Esophagus muscularis mucosa (tissue), 4 donors: Measurements from ENCODE around the gene ZBTB8OS. TPM values are rescaled to one million over a fixed set of nuclear protein-coding genes. Genes with fewer than 3 reads are reported as not detected.
"Not testable (repeated sequence)": the region's sequence is repeated elsewhere in the genome, so short reads cannot be mapped to it uniquely, and the experiment has no call there.

Experiments
- DNase-seq: peaks from one replicate; pipeline ENCODE4 v3.0.0-alpha.2; 2017; ENCODE audit errors: extremely low spot score
- H3K27ac ChIP-seq, 4 donors: fragments of 200-600 bp; sonication (generic); replicated peaks in 1 of 4; 1 replicate in 3 of 4; 2 replicates in 1 of 4; pipeline ENCODE4 v1.5.1; 2016 to 2019; ENCODE audit warnings: mild to moderate bottlenecking in 1 of 4
- H3K27me3 ChIP-seq, 4 donors: fragments of 200-600 bp; sonication (generic); one replicate each; pipeline versions ENCODE4 v1.5.1 to v1.6.0; 2016 to 2019
- H3K36me3 ChIP-seq, 4 donors: fragments of 200-600 bp; sonication (generic); one replicate each; pipeline ENCODE4 v1.5.1; 2016 to 2019
- H3K4me1 ChIP-seq, 4 donors: fragments of 200-600 bp; sonication (generic); one replicate each; pipeline ENCODE4 v1.5.1; 2016 to 2019
- H3K4me3 ChIP-seq, 4 donors: fragments of 200-600 bp; sonication (generic); 1 replicate in 2 of 4; 2 replicates in 2 of 4; pipeline ENCODE4 v1.5.1; 2016 to 2019; ENCODE audit warnings: mild to moderate bottlenecking in 4 of 4, moderate library complexity in 1 of 4
- H3K9me3 ChIP-seq, 4 donors: fragments of 200-600 bp; sonication (generic); 1 replicate in 3 of 4; 2 replicates in 1 of 4; pipeline ENCODE4 v1.5.1; 2016 to 2019
- EP300 ChIP-seq: sonication (generic); formaldehyde crosslinking; IDR thresholded peaks from one replicate; pipeline ENCODE4 v1.6.1; 2017; ENCODE audit warnings: antibody characterized with exemption
- POLR2A ChIP-seq: fragments of 450-650 bp; IDR thresholded peaks from one replicate; pipeline ENCODE4 v1.6.1; 2017; ENCODE audit warnings: antibody characterized with exemption, moderate library complexity, mild to moderate bottlenecking, low read depth
- POLR2AphosphoS5 ChIP-seq, 2 donors: sonication (generic); formaldehyde crosslinking; IDR thresholded peaks; one replicate each; pipeline ENCODE4 v1.6.1; 2017; ENCODE audit warnings: antibody characterized with exemption in 2 of 2
- WGBS: methylation state at CpG from one replicate; pipeline ENCODE4 v1.1.5; 2018; 5-methylcytosine and 5-hydroxymethylcytosine counted together
- intact Hi-C: fragments of 100-400 bp; cut with DNase I; formaldehyde crosslinking; loops from one replicate; pipeline ENCODE4 v1.15.1; 2023
- total RNA-seq, 4 donors: library from RNA; depleted of rRNA; stranded (reverse); fragments of >200 nt; gene quantifications; one replicate each; pipeline versions ENCODE4 v1.1.0 to v1.2.1, GENCODE V29; 2016
- TF ChIP-seq, protein P1 (sequence below), 3 experiments: fragments of 200-600 bp in 2 of 3; fragments of 450-650 bp in 1 of 3; sonication (generic) in 2 of 3; IDR thresholded peaks; one replicate each; pipeline ENCODE4 v1.5.1; 2017 to 2019; ENCODE audit warnings: antibody characterized with exemption in 3 of 3, mild to moderate bottlenecking in 2 of 3, moderate library complexity in 1 of 3

Gene ZBTB8OS
- total RNA-seq, 4 donors from 2014 or later, result 19.6 to 31.1 (median 25.8) TPM

DNA sequence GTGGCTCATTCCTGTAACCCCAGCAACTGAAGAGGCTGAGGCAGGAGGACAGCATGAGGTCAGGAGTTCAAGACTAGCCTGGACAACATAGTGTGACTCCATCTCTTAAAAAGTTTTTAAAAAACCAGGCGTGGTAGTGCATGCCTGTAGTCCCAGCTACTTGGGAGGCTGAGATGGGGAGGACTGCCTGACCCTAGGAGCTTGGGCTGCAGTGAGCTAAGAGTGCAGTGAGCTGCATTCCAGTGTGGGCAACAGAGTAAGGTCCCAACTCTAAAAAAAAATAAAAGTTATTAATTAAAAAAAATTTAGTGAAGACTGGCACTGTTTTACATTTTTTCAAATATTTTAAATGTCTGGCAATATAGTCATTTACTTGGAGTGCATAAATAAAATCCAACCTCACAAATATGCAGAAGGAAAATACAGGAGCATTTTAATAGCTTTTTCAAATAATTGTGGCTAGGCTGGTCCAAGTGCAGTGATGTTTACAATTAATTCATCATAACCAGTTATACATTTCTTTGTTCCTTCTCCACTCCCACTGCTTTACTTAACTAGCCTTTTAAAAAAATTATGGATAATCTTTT lies 10.8 kb downstream of the ZBTB8OS start:
- intact Hi-C loops, result no loop called here
- DNase-seq, result no peak
- no peak for TF ChIP-seq POLR2A
- TF ChIP-seq, protein P1, sequence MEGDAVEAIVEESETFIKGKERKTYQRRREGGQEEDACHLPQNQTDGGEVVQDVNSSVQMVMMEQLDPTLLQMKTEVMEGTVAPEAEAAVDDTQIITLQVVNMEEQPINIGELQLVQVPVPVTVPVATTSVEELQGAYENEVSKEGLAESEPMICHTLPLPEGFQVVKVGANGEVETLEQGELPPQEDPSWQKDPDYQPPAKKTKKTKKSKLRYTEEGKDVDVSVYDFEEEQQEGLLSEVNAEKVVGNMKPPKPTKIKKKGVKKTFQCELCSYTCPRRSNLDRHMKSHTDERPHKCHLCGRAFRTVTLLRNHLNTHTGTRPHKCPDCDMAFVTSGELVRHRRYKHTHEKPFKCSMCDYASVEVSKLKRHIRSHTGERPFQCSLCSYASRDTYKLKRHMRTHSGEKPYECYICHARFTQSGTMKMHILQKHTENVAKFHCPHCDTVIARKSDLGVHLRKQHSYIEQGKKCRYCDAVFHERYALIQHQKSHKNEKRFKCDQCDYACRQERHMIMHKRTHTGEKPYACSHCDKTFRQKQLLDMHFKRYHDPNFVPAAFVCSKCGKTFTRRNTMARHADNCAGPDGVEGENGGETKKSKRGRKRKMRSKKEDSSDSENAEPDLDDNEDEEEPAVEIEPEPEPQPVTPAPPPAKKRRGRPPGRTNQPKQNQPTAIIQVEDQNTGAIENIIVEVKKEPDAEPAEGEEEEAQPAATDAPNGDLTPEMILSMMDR (IDR thresholded peaks at IDR 0.05), result no peak
- no peak for TF ChIP-seq EP300
- TF ChIP-seq POLR2AphosphoS5 (IDR thresholded peaks at IDR 0.05), result no peak
- WGBS, result 100% methylated on average over 1 of the region's 1 CpG
- Histone ChIP-seq H3K27me3 (no peaks in the 10 kb centered on the region), H3K4me3 (no peak overlapping the region), H3K9me3 (no peaks in the 10 kb centered on the region), H3K4me1 (no peaks in the 10 kb centered on the region), H3K36me3 (peaks cover 0 to 19% (median 3%) of the 10 kb centered on the region in 4 donors), H3K27ac (no peak overlapping the region)

DNA sequence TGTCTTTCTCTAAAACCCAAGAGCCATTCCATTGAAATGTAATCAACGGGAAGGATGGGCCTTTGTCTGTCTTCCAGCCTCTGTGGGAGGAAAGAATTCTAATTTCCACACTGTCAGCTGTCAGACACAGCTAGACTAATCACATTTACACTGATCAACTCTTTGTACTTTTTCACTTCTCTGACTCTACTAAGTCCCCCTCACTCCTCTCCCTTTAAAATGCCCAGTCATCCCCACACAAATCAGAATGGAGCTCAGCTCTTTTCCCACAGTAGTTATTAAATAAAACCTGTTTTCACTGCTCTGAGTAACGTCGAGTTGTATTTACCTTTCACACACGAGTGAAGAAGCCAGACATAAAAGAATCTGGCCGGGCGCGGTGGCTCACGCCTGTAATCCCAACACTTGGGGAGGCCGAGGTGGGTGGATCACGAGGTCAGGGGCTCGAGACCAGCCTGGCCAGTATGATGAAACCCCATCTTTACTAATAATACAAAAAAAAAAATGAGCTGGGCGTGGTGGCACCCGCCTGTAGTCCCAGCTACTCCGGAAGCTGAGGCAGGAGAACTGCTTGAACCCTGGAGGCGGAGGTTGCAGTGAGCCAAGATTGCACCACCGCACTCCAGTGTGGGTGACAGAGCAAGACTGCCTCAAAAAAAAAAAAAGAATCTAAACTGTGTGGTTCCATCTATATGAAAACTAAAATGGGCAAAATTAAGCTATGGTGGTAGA lies 13.3 kb downstream of the ZBTB8OS start:
- 88% methylated on average over 16 of the region's 16 CpGs for WGBS
- intact Hi-C loops, result no loop called here

DNA sequence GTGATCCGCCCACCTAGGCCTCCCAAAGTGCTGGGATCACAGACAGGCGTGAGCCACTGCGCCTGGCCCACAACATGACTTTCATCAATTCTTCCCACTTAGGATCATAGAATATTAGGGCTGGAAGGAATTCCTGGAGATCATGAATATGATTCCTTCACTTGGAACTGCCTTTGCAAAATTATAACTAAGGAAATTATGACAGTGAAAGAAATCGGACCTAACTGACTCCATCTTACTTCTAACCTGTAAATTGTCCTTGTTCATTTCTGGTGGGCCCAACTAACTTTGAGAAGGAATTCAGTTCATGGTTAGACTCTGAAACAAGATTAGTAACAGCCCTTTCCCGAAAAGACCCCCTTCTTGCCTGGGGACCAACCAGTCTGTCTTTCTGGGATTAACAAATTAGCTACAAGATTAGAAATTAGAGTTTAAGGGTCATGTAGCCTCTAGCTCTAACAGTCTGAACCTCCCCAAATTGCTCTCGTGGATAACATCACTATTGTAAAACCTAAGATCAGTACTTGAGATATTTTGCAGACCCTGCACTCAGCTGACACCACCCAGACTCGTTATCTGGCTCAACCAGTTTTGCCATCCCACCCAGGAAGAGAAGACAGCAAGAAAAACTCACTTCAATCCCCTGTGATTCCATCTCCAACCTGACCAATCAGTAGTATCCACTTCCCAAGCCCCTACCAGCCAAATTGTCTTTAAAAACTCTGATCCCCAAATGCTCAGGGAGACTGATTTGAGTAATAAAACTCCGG lies 14.7 kb downstream of the ZBTB8OS start:
- H3K27ac ChIP-seq, result no peak overlapping the region
- peaks cover 14 to 53% (median 32%) of the 10 kb centered on the region in 4 donors for H3K36me3 ChIP-seq
- intact Hi-C loops, result no loop called here
- H3K4me1 ChIP-seq, result no peaks in the 10 kb centered on the region
- TF ChIP-seq POLR2A, result no peak
- no peak for TF ChIP-seq EP300
- TF ChIP-seq, protein P1 (IDR thresholded peaks at IDR 0.05), result no peak
- TF ChIP-seq POLR2AphosphoS5 (IDR thresholded peaks at IDR 0.05), result no peak
- DNase-seq, result no peak
- 98% methylated on average over 8 of the region's 8 CpGs for WGBS
- H3K27me3 ChIP-seq, result no peaks in the 10 kb centered on the region
- H3K9me3 ChIP-seq, result no peaks in the 10 kb centered on the region
- no peak overlapping the region for H3K4me3 ChIP-seq

More for the DNA sequence above, 13.3 kb downstream of the ZBTB8OS start:
- TF ChIP-seq, protein P1 (IDR thresholded peaks at IDR 0.05), result no peak
- TF ChIP-seq EP300, result no peak
- TF ChIP-seq POLR2AphosphoS5 (IDR thresholded peaks at IDR 0.05), result no peak
- no peak for TF ChIP-seq POLR2A
- Histone ChIP-seq H3K9me3 (no peaks in the 10 kb centered on the region), H3K36me3 (peaks cover 14 to 43% (median 25%) of the 10 kb centered on the region in 4 donors), H3K4me3 (no peak overlapping the region), H3K4me1 (no peaks in the 10 kb centered on the region), H3K27me3 (no peaks in the 10 kb centered on the region), H3K27ac (no peak overlapping the region)
- DNase-seq, result no peak

DNA sequence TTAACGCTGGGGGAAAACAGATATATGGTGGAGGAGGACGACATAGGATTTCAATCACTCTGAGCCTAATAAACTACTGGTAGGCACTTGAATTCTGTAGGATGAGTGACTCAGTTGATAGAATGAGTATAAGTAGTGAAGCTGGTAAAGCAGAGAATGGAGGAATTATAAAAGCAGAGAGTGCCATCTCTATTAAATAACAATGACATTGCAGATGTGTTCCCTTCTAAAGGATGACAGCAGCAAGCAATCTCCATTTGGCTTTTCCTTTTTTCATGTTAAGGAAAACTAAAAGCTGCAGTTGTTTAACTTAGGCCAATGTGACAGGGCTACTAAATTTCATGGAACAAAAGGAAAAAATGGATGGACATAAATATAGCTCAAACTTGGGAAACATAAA lies 17.5 kb downstream of the ZBTB8OS start:
- TF ChIP-seq, protein P1 (IDR thresholded peaks at IDR 0.05), result no peak
- TF ChIP-seq POLR2A (no peak), EP300 (no peak), POLR2AphosphoS5 (IDR thresholded peaks at IDR 0.05) (no peak)
- H3K4me3 ChIP-seq, result no peak overlapping the region
- no peak overlapping the region for H3K27ac ChIP-seq
- H3K36me3 ChIP-seq, result peaks cover 14 to 68% (median 51%) of the 10 kb centered on the region in 4 donors
- intact Hi-C loops, result no loop called here
- no peaks in the 10 kb centered on the region for H3K4me1 ChIP-seq
- DNase-seq, result no peak
- WGBS, result 93% methylated on average over 2 of the region's 2 CpGs
- no peaks in the 10 kb centered on the region for H3K27me3 ChIP-seq
- no peaks in the 10 kb centered on the region for H3K9me3 ChIP-seq

DNA sequence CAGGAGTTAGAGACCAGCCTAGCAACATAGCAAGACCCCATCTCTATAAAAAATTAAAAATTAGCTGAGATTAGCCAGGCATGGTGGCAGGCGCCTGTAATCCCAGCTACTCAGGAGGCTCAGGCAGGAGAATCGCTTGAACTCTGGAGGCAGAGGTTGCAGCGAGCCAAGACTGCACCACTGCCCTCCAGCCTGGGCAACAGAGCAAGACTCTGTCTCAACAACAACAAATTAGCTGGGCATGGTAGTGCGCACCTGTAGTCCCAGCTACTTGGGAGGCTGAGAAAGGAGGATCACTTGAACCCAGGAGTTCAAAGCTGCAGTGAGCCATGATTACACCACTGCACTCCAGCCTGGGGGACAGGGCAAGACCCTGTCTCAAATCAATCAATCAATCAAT lies 20.2 kb downstream of the ZBTB8OS start:
- intact Hi-C loops, H3K9me3 ChIP-seq, DNase-seq, H3K27ac ChIP-seq, H3K4me3 ChIP-seq, H3K4me1 ChIP-seq, H3K27me3 ChIP-seq: not testable (repeated sequence)
- H3K36me3 ChIP-seq, result peaks cover 21 to 88% (median 62%) of the 10 kb centered on the region in 4 donors
- WGBS, result 86% methylated on average over 4 of the region's 4 CpGs
